Measurements from ENCODE around the gene FUZ. TPM values are rescaled to one million over a fixed set of nuclear protein-coding genes. Genes with fewer than 3 reads are reported as not detected.

The FUZ gene
- total RNA-seq, 1 experiment from 2014 or later, result 13.9 TPM

GRCh38 chr19:49806620-49806959, 6.5 kb downstream of the FUZ start:
- ChIA-PET POLR2A (no interaction called here), CTCF (no interaction called here)
- BruUV-seq (replicated peaks), result no TSS peak
- Histone ChIP-seq H3K27ac (ENCODE audit: low read length) (no peak overlapping the region), H3K4me1 (ENCODE audit: control insufficient read depth, insufficient read depth, low read length) (peaks cover 5% of the 10 kb centered on the region; the same call in 1 of the 2 replicates), H3K4me3 (ENCODE audit: low read depth in 2 of 2, low read length in 2 of 2) (no peak overlapping the region), H3K9me3 (ENCODE audit: control insufficient read depth, insufficient read depth, low read depth, low read length) (no peaks in the 10 kb centered on the region), H3K36me3 (ENCODE audit: control insufficient read depth, insufficient read depth, low read length) (no peaks in the 10 kb centered on the region), H3K27me3 (ENCODE audit: control insufficient read depth, insufficient read depth, low read length) (no peaks in the 10 kb centered on the region)
- in situ Hi-C loops (cut with HindIII; ENCODE audit: low pct_unique_long_range_greater_than_20kb, low sequenced_read_pairs), result no loop called here
- intact Hi-C loops (cut with micrococcal nuclease; ENCODE audit: unreplicated experiment), result no loop called here
- ATAC-seq, result no peak
- TF ChIP-seq REST (IDR thresholded peaks at IDR 0.05; ENCODE audit: insufficient read depth in 1 of 2, low read depth in 2 of 2, low read length in 1 of 2) (no peak), POLR2AphosphoS5 (IDR thresholded peaks at IDR 0.05; ENCODE audit: low read depth, low read length) (no peak), SIN3A (IDR thresholded peaks at IDR 0.05; ENCODE audit: borderline replicate concordance, insufficient read depth, low read depth, low read length) (no peak), CTCF (IDR thresholded peaks at IDR 0.05) (no peak), TCF7L2 (IDR thresholded peaks at IDR 0.05; ENCODE audit: low read depth, low read length) (no peak)
- DNase-seq (ENCODE audit: low read depth, low spot score), result no peak

- in situ Hi-C loops (cut with HindIII; ENCODE audit: low pct_unique_long_range_greater_than_20kb, low sequenced_read_pairs), result no loop called here
- ATAC-seq (no peak), DNase-seq (ENCODE audit: low read depth, low spot score) (no peak)
- ChIA-PET POLR2A (no interaction called here), CTCF (no interaction called here)
- Histone ChIP-seq H3K9me3 (ENCODE audit: control insufficient read depth, insufficient read depth, low read depth, low read length) (no peaks in the 10 kb centered on the region), H3K27ac (ENCODE audit: low read length) (no peak overlapping the region), H3K36me3 (ENCODE audit: control insufficient read depth, insufficient read depth, low read length) (no peaks in the 10 kb centered on the region), H3K27me3 (ENCODE audit: control insufficient read depth, insufficient read depth, low read length) (no peaks in the 10 kb centered on the region), H3K4me3 (ENCODE audit: low read depth in 2 of 2, low read length in 2 of 2) (no peak overlapping the region), H3K4me1 (ENCODE audit: control insufficient read depth, insufficient read depth, low read length) (peaks cover 5% of the 10 kb centered on the region; the same call in 1 of the 2 replicates)
- no peak for TF ChIP-seq POLR2AphosphoS5 (IDR thresholded peaks at IDR 0.05; ENCODE audit: low read depth, low read length)
- TF ChIP-seq TCF7L2 (IDR thresholded peaks at IDR 0.05; ENCODE audit: low read depth, low read length), result no peak
- TF ChIP-seq REST (IDR thresholded peaks at IDR 0.05; ENCODE audit: insufficient read depth in 1 of 2, low read depth in 2 of 2, low read length in 1 of 2), result no peak
- TF ChIP-seq CTCF (IDR thresholded peaks at IDR 0.05), result no peak
- TF ChIP-seq SIN3A (IDR thresholded peaks at IDR 0.05; ENCODE audit: borderline replicate concordance, insufficient read depth, low read depth, low read length), result no peak
- BruUV-seq (replicated peaks), result no TSS peak
- intact Hi-C loops (cut with micrococcal nuclease; ENCODE audit: unreplicated experiment), result no loop called here
Observed at GRCh38 chr19:49805822-49806619, 7.1 kb downstream of the FUZ start.
